Suprapubic skin (tissue), 4 donors: ENCODE measurements around the gene CFD. TPM values are rescaled to one million over a fixed set of nuclear protein-coding genes. Genes with fewer than 3 reads are reported as not detected.

ENCODE experiments used
- DNase-seq, 2 donors: peaks; one replicate each; pipeline ENCODE4 v3.0.0-alpha.2; 2019; ENCODE audit warnings: low spot score in 2 of 2
- H3K27ac ChIP-seq: fragments of 200-600 bp; sonication (generic); one replicate; pipeline ENCODE4 v1.5.1; 2019
- H3K27me3 ChIP-seq: fragments of 200-600 bp; sonication (generic); one replicate; pipeline ENCODE4 v1.5.1; 2019
- H3K36me3 ChIP-seq: fragments of 200-600 bp; sonication (generic); one replicate; pipeline ENCODE4 v1.5.1; 2019
- H3K4me1 ChIP-seq: fragments of 200-600 bp; sonication (generic); one replicate; pipeline ENCODE4 v1.5.1; 2019
- H3K4me3 ChIP-seq: fragments of 200-600 bp; sonication (generic); one replicate; pipeline ENCODE4 v1.5.1; 2019; ENCODE audit warnings: mild to moderate bottlenecking
- H3K9me3 ChIP-seq: fragments of 200-600 bp; sonication (generic); one replicate; pipeline ENCODE4 v1.5.1; 2019
- CTCF ChIP-seq, 2 donors: fragments of 200-600 bp in 1 of 2; fragments of 450-650 bp in 1 of 2; sonication (generic) in 1 of 2; IDR thresholded peaks; one replicate each; pipeline ENCODE4 v1.5.1; 2016 to 2019; ENCODE audit warnings: antibody characterized with exemption in 2 of 2, mild to moderate bottlenecking in 1 of 2, moderate library complexity in 1 of 2
- EP300 ChIP-seq: sonication (generic); formaldehyde crosslinking; IDR thresholded peaks from one replicate; pipeline ENCODE4 v1.6.1; 2017; ENCODE audit warnings: antibody characterized with exemption
- POLR2A ChIP-seq, 2 donors: fragments of 450-650 bp; IDR thresholded peaks; one replicate each; pipeline ENCODE4 v1.6.1; 2017; ENCODE audit warnings: antibody characterized with exemption in 2 of 2, mild to moderate bottlenecking in 2 of 2, moderate library complexity in 2 of 2
- POLR2AphosphoS5 ChIP-seq, 3 donors: sonication (generic); formaldehyde crosslinking; IDR thresholded peaks; one replicate each; pipeline ENCODE4 v1.6.1; 2017; ENCODE audit warnings: antibody characterized with exemption in 3 of 3
- WGBS: methylation state at CpG from one replicate; pipeline ENCODE4 v1.1.5; 2018; 5-methylcytosine and 5-hydroxymethylcytosine counted together
- total RNA-seq, 4 donors: library from RNA; depleted of rRNA; stranded (reverse); fragments of >200 nt; gene quantifications; one replicate each; pipeline ENCODE4 v1.1.0, GENCODE V29; 2016

Gene CFD
- total RNA-seq, 4 donors from 2014 or later, result 195 to 332 (median 294) TPM

GRCh38 chr19:824885-825284, 34.6 kb upstream of the CFD start:
- no peak overlapping the region for H3K27ac ChIP-seq
- no peaks in the 10 kb centered on the region for H3K36me3 ChIP-seq
- H3K27me3 ChIP-seq, result peaks cover 41% of the 10 kb centered on the region
- H3K4me1 ChIP-seq, result peaks cover 24% of the 10 kb centered on the region
- DNase-seq, result no peak
- TF ChIP-seq POLR2A (IDR thresholded peaks at IDR 0.05) (no peak), CTCF (IDR thresholded peaks at IDR 0.05) (no peak), POLR2AphosphoS5 (IDR thresholded peaks at IDR 0.05) (no peak), EP300 (no peak)
- 86% methylated on average over 7 of the region's 15 CpGs for WGBS
- H3K9me3 ChIP-seq, result no peaks in the 10 kb centered on the region
- H3K4me3 ChIP-seq, result no peak overlapping the region

GRCh38 chr19:825897-826644, 33.4 kb upstream of the CFD start:
- 80% methylated on average over 19 of the region's 19 CpGs for WGBS
- H3K27me3 ChIP-seq, result peaks cover 46% of the 10 kb centered on the region

GRCh38 chr19:827314-827709, 32.2 kb upstream of the CFD start:
- Histone ChIP-seq H3K9me3 (no peaks in the 10 kb centered on the region), H3K4me3 (no peak overlapping the region), H3K27ac (no peak overlapping the region), H3K4me1 (peaks cover 11% of the 10 kb centered on the region), H3K27me3 (peaks cover 44% of the 10 kb centered on the region), H3K36me3 (no peaks in the 10 kb centered on the region)
- TF ChIP-seq CTCF (IDR thresholded peaks at IDR 0.05) (no peak), POLR2AphosphoS5 (IDR thresholded peaks at IDR 0.05) (no peak), EP300 (no peak), POLR2A (IDR thresholded peaks at IDR 0.05) (no peak)
- no peak for DNase-seq
- 89% methylated on average over 11 of the region's 11 CpGs for WGBS

More at GRCh38 chr19:825897-826644, 33.4 kb upstream of the CFD start:
- H3K4me3 ChIP-seq, result no peak overlapping the region
- H3K27ac ChIP-seq, result no peak overlapping the region
- TF ChIP-seq CTCF (IDR thresholded peaks at IDR 0.05) (no peak), EP300 (no peak), POLR2AphosphoS5 (IDR thresholded peaks at IDR 0.05) (no peak), POLR2A (IDR thresholded peaks at IDR 0.05) (no peak)
- H3K9me3 ChIP-seq, result no peaks in the 10 kb centered on the region
- DNase-seq, result no peak
- no peaks in the 10 kb centered on the region for H3K36me3 ChIP-seq
- peaks cover 24% of the 10 kb centered on the region for H3K4me1 ChIP-seq

- no peak for DNase-seq
- no peak within 1 kb of the TSS for H3K27ac ChIP-seq
- H3K4me3 ChIP-seq, result no peak within 1 kb of the TSS
- WGBS, result 48% methylated on average over 13 of the region's 33 CpGs
- H3K27me3 ChIP-seq, result peaks cover 39% of the 10 kb centered on the region
- H3K9me3 ChIP-seq, result no peaks in the 10 kb centered on the region
- TF ChIP-seq EP300 (no peak), POLR2AphosphoS5 (IDR thresholded peaks at IDR 0.05) (no peak), POLR2A (IDR thresholded peaks at IDR 0.05) (no peak), CTCF (IDR thresholded peaks at IDR 0.05) (no peak)
- peaks cover 9% of the 10 kb centered on the region for H3K4me1 ChIP-seq
- H3K36me3 ChIP-seq, result no peaks in the 10 kb centered on the region
Observed at GRCh38 chr19:827710-828321, 31.6 kb upstream of the CFD start, which contains the start of gene AZU1. TSS of gene AZU1 (plus strand) at chr19:827837. CDS start at chr19:827847, 10 bp downstream.

GRCh38 chr19:829129-829758, 30.2 kb upstream of the CFD start:
- H3K27ac ChIP-seq, result no peak overlapping the region
- no peaks in the 10 kb centered on the region for H3K36me3 ChIP-seq
- H3K27me3 ChIP-seq, result peaks cover 39% of the 10 kb centered on the region
- H3K4me3 ChIP-seq, result no peak overlapping the region
- TF ChIP-seq CTCF (IDR thresholded peaks at IDR 0.05) (no peak), POLR2AphosphoS5 (IDR thresholded peaks at IDR 0.05) (no peak), EP300 (no peak), POLR2A (IDR thresholded peaks at IDR 0.05) (no peak)
- 58% methylated on average over 14 of the region's 18 CpGs for WGBS
- H3K9me3 ChIP-seq, result no peaks in the 10 kb centered on the region
- no peak for DNase-seq
- peaks cover 9% of the 10 kb centered on the region for H3K4me1 ChIP-seq
